ENCODE data around the gene BRIX1.

Gene BRIX1

GRCh38 chr5:34915139-34915855, at the start of gene BRIX1, which contains the start of gene RAD1:
Gene BRIX1, plus strand, starts transcription at chr5:34915711. Its CDS starts 28 bp downstream, at chr5:34915739.
Gene RAD1, minus strand, starts transcription at chr5:34915504. Its CDS starts 612 bp downstream, at chr5:34914892.
- DNase-seq = peak; percentile 99

GRCh38 chr5:34866989-34867471, 48.5 kb upstream of the BRIX1 start:
- no peak for DNase-seq

GRCh38 chr5:34867660-34868059, 47.9 kb upstream of the BRIX1 start:
- DNase-seq = no peak

GRCh38 chr5:34868791-34869190, 46.7 kb upstream of the BRIX1 start:
- DNase-seq = no peak

GRCh38 chr5:34869256-34869655, 46.3 kb upstream of the BRIX1 start:
- DNase-seq = no peak

GRCh38 chr5:34870382-34870781, 45.1 kb upstream of the BRIX1 start:
- no peak for DNase-seq

- no peak for DNase-seq
Measured at GRCh38 chr5:34876275-34876674, 39.2 kb upstream of the BRIX1 start.

GRCh38 chr5:34881246-34881645, 34.3 kb upstream of the BRIX1 start:
- DNase-seq = no peak

- no peak for DNase-seq
Measured at GRCh38 chr5:34886392-34887119, 29.0 kb upstream of the BRIX1 start.

GRCh38 chr5:34889394-34889793, 26.1 kb upstream of the BRIX1 start:
- no peak for DNase-seq

- no peak for DNase-seq
Measured at GRCh38 chr5:34891981-34892380, 23.5 kb upstream of the BRIX1 start.

GRCh38 chr5:34892414-34892813, 23.1 kb upstream of the BRIX1 start:
- no peak for DNase-seq

GRCh38 chr5:34894716-34895115, 20.8 kb upstream of the BRIX1 start:
- no peak for DNase-seq

- no peak for DNase-seq
Measured at GRCh38 chr5:34895641-34896419, 19.7 kb upstream of the BRIX1 start.

- no peak for DNase-seq
Measured at GRCh38 chr5:34897646-34898045, 17.9 kb upstream of the BRIX1 start.

GRCh38 chr5:34898258-34898895, 17.1 kb upstream of the BRIX1 start:
- DNase-seq = peak; percentile 65

- no peak for DNase-seq
Measured at GRCh38 chr5:34899066-34899465, 16.4 kb upstream of the BRIX1 start.

GRCh38 chr5:34900652-34901051, 14.9 kb upstream of the BRIX1 start:
- no peak for DNase-seq

GRCh38 chr5:34903260-34903659, 12.3 kb upstream of the BRIX1 start:
- DNase-seq = no peak

- peak; percentile 19 for DNase-seq
Measured at GRCh38 chr5:34905564-34905963, 9.9 kb upstream of the BRIX1 start.

GRCh38 chr5:34913072-34913471, 2.4 kb upstream of the BRIX1 start:
- peak; percentile 88 for DNase-seq

GRCh38 chr5:34914671-34915138, 806 bp upstream of the BRIX1 start:
- peak; percentile 49 for DNase-seq

GRCh38 chr5:34915856-34916192, 313 bp downstream of the BRIX1 start:
- DNase-seq = no peak

All from HCEC 1CT (cell line).